H1 (cell line): ENCODE results near the gene LYPD3. TPM values are rescaled to one million over a fixed set of nuclear protein-coding genes. Genes with fewer than 3 reads are reported as not detected.

Experiments
- CTCF ChIA-PET: fragments of 300-600 bp; sonication (Branson Sonifier 250); formaldehyde crosslinking; loops from one replicate; lab custom pipeline; 2021; ENCODE audit not compliant: partially characterized antibody; lab: Charles Lee
- POLR2A ChIA-PET: fragments of 300-600 bp; sonication (Branson Sonifier 250); formaldehyde crosslinking; loops from one replicate; lab custom pipeline; 2021; ENCODE audit warnings: inconsistent platforms; ENCODE audit not compliant: partially characterized antibody; lab: Charles Lee
- DNase-seq, 2 experiments: peaks; one replicate each; pipeline versions ENCODE4 v3.0.0 to v3.0.0-alpha.2; 2010 to 2022; ENCODE audit warnings: low spot score in 2 of 2, low read depth in 1 of 2, mixed read lengths in 1 of 2
- FAIRE-seq: peaks from 2 replicates; lab custom pipeline; 2011; peaks lifted over from hg19 to GRCh38; lab: Jason Lieb, UNC
- H2AFZ ChIP-seq: 2 replicates; pipeline ENCODE4 v1.8.1; 2012; ENCODE audit warnings: low read length, inconsistent platforms
- H2AK5ac ChIP-seq: 2 replicates; pipeline ENCODE4 v1.6.1; 2013; ENCODE audit warnings: low read depth, low read length
- H2BK120ac ChIP-seq: replicated peaks from 2 replicates; pipeline ENCODE3; 2013; ENCODE audit warnings: low read depth, low read length, inconsistent platforms
- H2BK12ac ChIP-seq: 2 replicates; pipeline ENCODE4 v1.6.1; 2013; ENCODE audit warnings: low read depth, low read length
- H2BK15ac ChIP-seq: 2 replicates; pipeline ENCODE4 v1.6.1; 2013; ENCODE audit warnings: low read length
- H2BK20ac ChIP-seq: 2 replicates; pipeline ENCODE4 v1.6.1; 2013; ENCODE audit warnings: low read length
- H2BK5ac ChIP-seq: 2 replicates; pipeline ENCODE4 v1.6.1; 2013; ENCODE audit warnings: low read depth, low read length
- H3K14ac ChIP-seq: 2 replicates; pipeline ENCODE4 v1.6.1; 2013; ENCODE audit warnings: inconsistent platforms; ENCODE audit not compliant: insufficient read length
- H3K18ac ChIP-seq: 2 replicates; pipeline ENCODE4 v1.6.1; 2013; ENCODE audit warnings: low read length; ENCODE audit errors: extremely low read depth
- H3K23ac ChIP-seq: 2 replicates; pipeline ENCODE4 v1.6.1; 2013; ENCODE audit warnings: inconsistent platforms; ENCODE audit not compliant: insufficient read length
- H3K23me2 ChIP-seq: 2 replicates; pipeline ENCODE4 v1.6.1; 2013; ENCODE audit warnings: low read depth, low read length
- H3K27ac ChIP-seq: 2 replicates; pipeline ENCODE4 v1.6.1; 2011; ENCODE audit warnings: low read depth, low read length, inconsistent platforms
- H3K27me3 ChIP-seq, 4 experiments: replicated peaks in 1 of 4; 1 replicate in 1 of 4; 2 replicates in 3 of 4; pipeline versions ENCODE4 v1.6.1 to v1.8.1; 2011 to 2013; ENCODE audit warnings: low read length in 3 of 4, mild to moderate bottlenecking in 3 of 4, inconsistent platforms in 2 of 4, mixed read lengths in 2 of 4, moderate library complexity in 1 of 4; ENCODE audit not compliant: control insufficient read depth in 3 of 4, insufficient read depth in 3 of 4; ENCODE audit errors: extremely low read depth in 1 of 4
- H3K36me3 ChIP-seq, 4 experiments: 2 replicates each; pipeline versions ENCODE4 v1.6.1 to v1.8.1; 2011 to 2013; ENCODE audit warnings: mild to moderate bottlenecking in 4 of 4, low read length in 3 of 4, moderate library complexity in 2 of 4, control low read depth in 1 of 4, inconsistent platforms in 1 of 4; ENCODE audit not compliant: insufficient read depth in 4 of 4, control insufficient read depth in 2 of 4
- H3K4ac ChIP-seq: replicated peaks from 2 replicates; pipeline ENCODE3; 2013; ENCODE audit warnings: low read length, low read depth, mixed read lengths, inconsistent platforms; ENCODE audit not compliant: insufficient read length
- H3K4me1 ChIP-seq, 4 experiments: replicated peaks in 1 of 4; 1 replicate in 1 of 4; 2 replicates in 3 of 4; pipeline versions ENCODE4 v1.6.1 to v1.8.1; 2011 to 2013; ENCODE audit warnings: low read length in 3 of 4, inconsistent platforms in 2 of 4, mixed read lengths in 1 of 4; ENCODE audit not compliant: insufficient read depth in 4 of 4, control insufficient read depth in 3 of 4
- H3K4me2 ChIP-seq, 2 experiments: 2 replicates each; pipeline versions ENCODE4 v1.6.1 to v1.8.1; 2011 to 2013; ENCODE audit warnings: low read depth in 2 of 2, low read length in 2 of 2, control low read depth in 1 of 2, inconsistent platforms in 1 of 2, mild to moderate bottlenecking in 1 of 2; ENCODE audit not compliant: insufficient read depth in 1 of 2
- H3K4me3 ChIP-seq, 4 experiments: fragments of 200-600, 300-600 bp in 1 of 4; sonication (generic), shearing (Covaris generic), sonication (Bioruptor Twin) in 1 of 4; 2 replicates each; pipeline versions ENCODE4 v1.5.1 to v1.8.1; 2011 to 2016; ENCODE audit warnings: low read length in 4 of 4, low read depth in 3 of 4, control low read depth in 2 of 4, inconsistent platforms in 2 of 4, mild to moderate bottlenecking in 2 of 4, mixed read lengths in 1 of 4, moderate library complexity in 1 of 4; ENCODE audit not compliant: insufficient read depth in 2 of 4; ENCODE audit errors: extremely low read depth in 1 of 4
- H3K56ac ChIP-seq: replicated peaks from 2 replicates; pipeline ENCODE3; 2013; ENCODE audit warnings: low read depth, mild to moderate bottlenecking, mixed read lengths, low read length, inconsistent platforms; ENCODE audit not compliant: insufficient read length
- H3K79me1 ChIP-seq: 2 replicates; pipeline ENCODE4 v1.6.1; 2013; ENCODE audit warnings: low read depth, low read length, control low read depth
- H3K79me2 ChIP-seq, 2 experiments: 2 replicates each; pipeline versions ENCODE4 v1.6.1 to v1.8.1; 2012 to 2013; ENCODE audit warnings: low read length in 2 of 2, mild to moderate bottlenecking in 2 of 2, inconsistent platforms in 1 of 2; ENCODE audit not compliant: insufficient read depth in 2 of 2, control insufficient read depth in 1 of 2
- H3K9ac ChIP-seq, 4 experiments: replicated peaks in 1 of 4; 1 replicate in 1 of 4; 2 replicates in 3 of 4; pipeline versions ENCODE4 v1.6.1 to v1.8.1; 2011 to 2013; ENCODE audit warnings: low read depth in 3 of 4, low read length in 3 of 4, control low read depth in 2 of 4, mild to moderate bottlenecking in 2 of 4, moderate library complexity in 2 of 4, inconsistent platforms in 1 of 4; ENCODE audit errors: extremely low read depth in 1 of 4
- H3K9me3 ChIP-seq, 2 experiments: 2 replicates each; pipeline versions ENCODE4 v1.6.1 to v1.8.1; 2012 to 2013; ENCODE audit warnings: mild to moderate bottlenecking in 2 of 2, moderate library complexity in 2 of 2, control low read depth in 1 of 2, inconsistent platforms in 1 of 2, low read depth in 1 of 2, low read length in 1 of 2, mixed read lengths in 1 of 2; ENCODE audit not compliant: insufficient read depth in 2 of 2
- H4K20me1 ChIP-seq, 2 experiments: replicated peaks in 1 of 2; 2 replicates each; pipeline versions ENCODE3 to v1.8.1; 2011 to 2013; ENCODE audit warnings: inconsistent platforms in 2 of 2, low read length in 2 of 2, mild to moderate bottlenecking in 1 of 2; ENCODE audit not compliant: insufficient read depth in 2 of 2, control insufficient read depth in 1 of 2
- H4K5ac ChIP-seq: 2 replicates; pipeline ENCODE4 v1.6.1; 2013; ENCODE audit warnings: low read length, low read depth, mixed read lengths, inconsistent platforms; ENCODE audit not compliant: insufficient read length
- H4K8ac ChIP-seq: 2 replicates; pipeline ENCODE4 v1.8.0; 2013; ENCODE audit warnings: mild to moderate bottlenecking, moderate library complexity, low read length, inconsistent platforms; ENCODE audit not compliant: insufficient read depth; ENCODE audit errors: extremely low read depth
- H4K91ac ChIP-seq: replicated peaks from 2 replicates; pipeline ENCODE3; 2013; ENCODE audit warnings: low read length, mixed read lengths, inconsistent platforms; ENCODE audit not compliant: insufficient read length
- CEBPB ChIP-seq: IDR thresholded peaks from 2 replicates; pipeline ENCODE4 v1.6.1; 2012; ENCODE audit warnings: low read depth, low read length
- RAD21 ChIP-seq, 2 experiments: IDR thresholded peaks in 1 of 2; conservative IDR thresholded peaks in 1 of 2; 2 replicates each; pipeline ENCODE4 v1.6.1; 2011; ENCODE audit warnings: low read depth in 2 of 2, low read length in 2 of 2, improper control_type of control experiment in 1 of 2, inconsistent platforms in 1 of 2, mild to moderate bottlenecking in 1 of 2, moderate library complexity in 1 of 2
- RBBP5 ChIP-seq: IDR thresholded peaks from 2 replicates; pipeline ENCODE4 v1.7.1; 2012; ENCODE audit warnings: low read depth, mild to moderate bottlenecking, inconsistent platforms, low read length, moderate library complexity, borderline replicate concordance
- whole genome bisulfite sequencing, 2 experiments: shearing (Covaris generic) in 1 of 2; methylation state at CpG; one replicate each; pipeline versions ENCODE4 v1.1.6 to v1.1.7; 2013 to 2015; ENCODE audit warnings: low lambda C conversion rate in 2 of 2, mixed read lengths in 2 of 2, inconsistent platforms in 1 of 2, low coverage in 1 of 2, missing lambda C conversion rate in 1 of 2; ENCODE audit not compliant: insufficient replicate concordance in 2 of 2, insufficient coverage in 1 of 2, insufficient read length in 1 of 2; ENCODE audit errors: extremely low coverage in 1 of 2, missing lambda C conversion rate in 1 of 2; 5-methylcytosine and 5-hydroxymethylcytosine counted together
- polyA plus RNA-seq, 7 experiments: library from polyadenylated mRNA; depleted of rRNA in 3 of 7; stranded (reverse) in 5 of 7; unstranded in 2 of 7; fragments of >200 nt in 5 of 7; fragments of 200-250 nt in 2 of 7; gene quantifications; 1 replicate in 5 of 7; 2 replicates in 1 of 7; 4 replicates in 1 of 7; pipeline versions ENCODE4 v1.2.1 to v1.2.3, GENCODE V29; 2011 to 2013; ENCODE audit warnings: missing spikeins in 2 of 7, mixed read lengths in 2 of 7
- total RNA-seq: library from RNA; stranded (reverse); fragmentation: NEBNext Ultra II Directional; extraction: Animal tissue kit (Norgen Biotek cat#: 25700); gene quantifications from 2 replicates; pipeline ENCODE4 v1.2.1, GENCODE V29; 2021
- TF ChIP-seq, protein P1 (sequence below), 3 experiments: IDR thresholded peaks; 1 replicate in 2 of 3; 2 replicates in 1 of 3; pipeline versions ENCODE4 v1.5.1 to v1.6.1; 2011; ENCODE audit warnings: low read length in 3 of 3, mild to moderate bottlenecking in 3 of 3, inconsistent platforms in 2 of 3, low read depth in 1 of 3, moderate library complexity in 1 of 3; ENCODE audit not compliant: insufficient read depth in 1 of 3; ENCODE audit errors: control extremely low read depth in 1 of 3

LYPD3 gene
- total and polyA plus RNA-seq, 2 of the 8 experiments (the other 6 are each of a cell fraction or from before 2014, with no cell fraction given) = 4.1 to 16.4 TPM

DNA sequence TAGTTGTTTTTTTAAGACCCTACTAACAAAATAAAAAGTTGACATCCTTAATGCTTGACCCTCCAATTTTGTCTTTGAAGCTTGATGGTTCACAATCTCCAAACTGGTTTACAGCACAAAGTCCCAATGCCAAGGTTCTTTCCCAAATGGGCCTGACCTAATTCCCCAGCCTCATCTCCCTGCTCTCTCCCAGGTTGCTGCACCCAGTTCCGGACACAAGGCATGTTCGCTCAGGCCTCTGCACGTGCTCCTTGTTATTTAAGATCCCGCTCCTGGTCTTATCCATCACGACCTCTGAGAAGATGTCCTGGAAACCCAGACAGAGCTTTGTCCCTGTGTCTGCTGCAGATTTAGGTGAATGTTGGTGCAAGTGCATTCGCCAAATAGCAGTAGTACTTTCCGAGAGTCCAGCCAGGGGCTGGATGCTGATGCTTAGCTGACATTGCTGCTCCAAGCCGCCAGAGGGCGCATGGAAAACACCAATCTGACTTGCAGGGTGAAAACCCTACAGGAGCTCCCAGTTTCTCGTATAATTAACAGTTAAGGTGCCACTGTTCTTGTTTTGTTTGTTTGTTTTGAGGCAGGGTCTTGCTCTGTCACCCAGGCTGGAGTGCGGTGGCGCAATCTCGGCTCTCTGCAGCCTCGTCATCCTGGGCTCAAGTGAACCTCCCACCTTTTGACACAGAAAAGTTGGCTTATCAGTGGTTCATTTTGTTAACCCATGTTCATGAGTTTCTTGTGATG is 18.5 kb downstream of the LYPD3 start:
- H3K4me3 ChIP-seq = no peak overlapping the region
- no peaks in the 10 kb centered on the region for H3K79me2 ChIP-seq
- TF ChIP-seq CEBPB = peak; percentile 85
- TF ChIP-seq, protein P1, sequence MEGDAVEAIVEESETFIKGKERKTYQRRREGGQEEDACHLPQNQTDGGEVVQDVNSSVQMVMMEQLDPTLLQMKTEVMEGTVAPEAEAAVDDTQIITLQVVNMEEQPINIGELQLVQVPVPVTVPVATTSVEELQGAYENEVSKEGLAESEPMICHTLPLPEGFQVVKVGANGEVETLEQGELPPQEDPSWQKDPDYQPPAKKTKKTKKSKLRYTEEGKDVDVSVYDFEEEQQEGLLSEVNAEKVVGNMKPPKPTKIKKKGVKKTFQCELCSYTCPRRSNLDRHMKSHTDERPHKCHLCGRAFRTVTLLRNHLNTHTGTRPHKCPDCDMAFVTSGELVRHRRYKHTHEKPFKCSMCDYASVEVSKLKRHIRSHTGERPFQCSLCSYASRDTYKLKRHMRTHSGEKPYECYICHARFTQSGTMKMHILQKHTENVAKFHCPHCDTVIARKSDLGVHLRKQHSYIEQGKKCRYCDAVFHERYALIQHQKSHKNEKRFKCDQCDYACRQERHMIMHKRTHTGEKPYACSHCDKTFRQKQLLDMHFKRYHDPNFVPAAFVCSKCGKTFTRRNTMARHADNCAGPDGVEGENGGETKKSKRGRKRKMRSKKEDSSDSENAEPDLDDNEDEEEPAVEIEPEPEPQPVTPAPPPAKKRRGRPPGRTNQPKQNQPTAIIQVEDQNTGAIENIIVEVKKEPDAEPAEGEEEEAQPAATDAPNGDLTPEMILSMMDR (IDR thresholded peaks at IDR 0.05; ENCODE audit: control extremely low read depth in 1 of 3, insufficient read depth in 1 of 3, low read depth in 1 of 3, low read length in 3 of 3) = peak; percentile 89 to 95 (median 94)
- TF ChIP-seq RAD21 (IDR thresholded peaks at IDR 0.05 in 1 of 2, conservative IDR thresholded peaks at IDR 0.05 in 1 of 2; ENCODE audit: low read depth in 2 of 2, low read length in 2 of 2) = peak; percentile 93 to 94
- no peak for TF ChIP-seq RBBP5
- TF ChIP-seq, all 59 proteins: peak for 3
- DNase-seq (peak; percentile 54 to 85), FAIRE-seq (peak; percentile 95)
- Histone ChIP-seq H4K91ac (no peak overlapping the region), H4K5ac (no peak overlapping the region), H3K36me3 (no peaks in the 10 kb centered on the region), H2AFZ (peak overlapping the region; percentile 77), H3K23ac (no peak overlapping the region), H3K14ac (no peak overlapping the region), H2BK20ac (no peak overlapping the region), H2BK12ac (no peak overlapping the region), H4K20me1 (no peaks in the 10 kb centered on the region), H4K8ac (peak overlapping the region; percentile 54; the same call in 1 of the 2 replicates), H2BK15ac (no peak overlapping the region), H3K18ac (no peak overlapping the region), H3K79me1 (no peaks in the 10 kb centered on the region), H3K23me2 (no peaks in the 10 kb centered on the region), H2BK5ac (no peak overlapping the region), H3K56ac (no peak overlapping the region), H3K4me2 (no peak overlapping the region), H3K27me3 (no peaks in the 10 kb centered on the region), H3K4me1 (no peaks in the 10 kb centered on the region), H3K27ac (no peak overlapping the region), H2BK120ac (no peak overlapping the region), H2AK5ac (no peak overlapping the region), H3K9me3 (no peaks in the 10 kb centered on the region), H3K4ac (no peak overlapping the region), H3K9ac (no peak overlapping the region)
- 31% methylated on average over 14 of the region's 14 CpGs; no CpG with 5 or more reads in 1 of the 2 experiments for WGBS, 2 experiments
- CTCF ChIA-PET = interaction anchor here (0.7 to 6.5 kb wide), 37 partner anchors 7 to 442 kb away, joined by 3 to 192 read pairs (median 4); partner anchors contain the start of genes ETHE1, LYPD3 and PHLDB3
- POLR2A ChIA-PET = interaction anchor here (1.1 to 2.9 kb wide), 4 partner anchors 58 to 79 kb away, joined by 3 to 15 read pairs (median 3); no protein-coding TSS in a partner anchor
